ENCODE data around the gene SUPT5H.

DNA sequence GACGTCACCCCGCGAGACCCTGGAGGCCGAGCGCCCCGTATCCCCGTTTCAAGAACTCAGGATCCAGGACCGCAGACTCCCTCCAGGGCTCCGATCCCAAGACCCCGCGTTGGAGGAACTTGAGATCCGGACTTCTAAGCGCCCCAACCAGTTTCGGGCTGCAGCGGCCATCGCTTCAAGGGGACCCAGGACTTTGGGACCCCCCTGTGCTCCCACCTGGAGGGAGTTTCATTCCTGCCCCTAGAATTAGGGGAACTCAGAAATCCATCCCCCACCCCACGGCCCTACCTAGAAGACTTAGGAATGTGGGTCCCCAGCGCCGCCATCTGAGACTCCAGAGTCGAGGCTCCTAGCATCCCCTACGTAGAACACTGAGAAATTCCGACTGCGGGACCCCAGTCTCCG, 32.5 kb upstream of the SUPT5H start:
- TF ChIP-seq, protein P1, sequence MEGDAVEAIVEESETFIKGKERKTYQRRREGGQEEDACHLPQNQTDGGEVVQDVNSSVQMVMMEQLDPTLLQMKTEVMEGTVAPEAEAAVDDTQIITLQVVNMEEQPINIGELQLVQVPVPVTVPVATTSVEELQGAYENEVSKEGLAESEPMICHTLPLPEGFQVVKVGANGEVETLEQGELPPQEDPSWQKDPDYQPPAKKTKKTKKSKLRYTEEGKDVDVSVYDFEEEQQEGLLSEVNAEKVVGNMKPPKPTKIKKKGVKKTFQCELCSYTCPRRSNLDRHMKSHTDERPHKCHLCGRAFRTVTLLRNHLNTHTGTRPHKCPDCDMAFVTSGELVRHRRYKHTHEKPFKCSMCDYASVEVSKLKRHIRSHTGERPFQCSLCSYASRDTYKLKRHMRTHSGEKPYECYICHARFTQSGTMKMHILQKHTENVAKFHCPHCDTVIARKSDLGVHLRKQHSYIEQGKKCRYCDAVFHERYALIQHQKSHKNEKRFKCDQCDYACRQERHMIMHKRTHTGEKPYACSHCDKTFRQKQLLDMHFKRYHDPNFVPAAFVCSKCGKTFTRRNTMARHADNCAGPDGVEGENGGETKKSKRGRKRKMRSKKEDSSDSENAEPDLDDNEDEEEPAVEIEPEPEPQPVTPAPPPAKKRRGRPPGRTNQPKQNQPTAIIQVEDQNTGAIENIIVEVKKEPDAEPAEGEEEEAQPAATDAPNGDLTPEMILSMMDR (conservative IDR thresholded peaks at IDR 0.05; ENCODE audit: low read depth, low read length) = no peak
- TF ChIP-seq CHD1 (IDR thresholded peaks at IDR 0.05; ENCODE audit: low read depth, low read length) (no peak; the same call in 1 of the 2 replicates), POLR2A (IDR thresholded peaks at IDR 0.05; ENCODE audit: low read depth, low read length) (no peak), MAFK (IDR thresholded peaks at IDR 0.05; ENCODE audit: low read depth, low read length) (no peak), RAD21 (IDR thresholded peaks at IDR 0.05; ENCODE audit: low read length) (no peak), RCOR1 (IDR thresholded peaks at IDR 0.05; ENCODE audit: insufficient replicate concordance, low read length) (no peak), FOS (IDR thresholded peaks at IDR 0.05; ENCODE audit: low read depth, low read length) (no peak), CEBPB (IDR thresholded peaks at IDR 0.05; ENCODE audit: low read depth, low read length) (no peak), RFX5 (IDR thresholded peaks at IDR 0.05; ENCODE audit: low read depth, low read length) (no peak), NFE2L2 (IDR thresholded peaks at IDR 0.05; ENCODE audit: low read depth, low read length) (no peak), MAZ (IDR thresholded peaks at IDR 0.05; ENCODE audit: borderline replicate concordance, low read depth, low read length) (no peak)
- TF ChIP-seq, protein P2, sequence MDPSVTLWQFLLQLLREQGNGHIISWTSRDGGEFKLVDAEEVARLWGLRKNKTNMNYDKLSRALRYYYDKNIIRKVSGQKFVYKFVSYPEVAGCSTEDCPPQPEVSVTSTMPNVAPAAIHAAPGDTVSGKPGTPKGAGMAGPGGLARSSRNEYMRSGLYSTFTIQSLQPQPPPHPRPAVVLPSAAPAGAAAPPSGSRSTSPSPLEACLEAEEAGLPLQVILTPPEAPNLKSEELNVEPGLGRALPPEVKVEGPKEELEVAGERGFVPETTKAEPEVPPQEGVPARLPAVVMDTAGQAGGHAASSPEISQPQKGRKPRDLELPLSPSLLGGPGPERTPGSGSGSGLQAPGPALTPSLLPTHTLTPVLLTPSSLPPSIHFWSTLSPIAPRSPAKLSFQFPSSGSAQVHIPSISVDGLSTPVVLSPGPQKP (IDR thresholded peaks at IDR 0.05; ENCODE audit: borderline replicate concordance, low read depth, low read length) = no peak
